Subcutaneous adipose tissue (tissue), 4 donors: Measurements from ENCODE around the gene LEF1. TPM values are rescaled to one million over a fixed set of nuclear protein-coding genes. Genes with fewer than 3 reads are reported as not detected.

Experiments
- total RNA-seq, 4 donors: library from RNA; depleted of rRNA; stranded (reverse); fragments of >200 nt; gene quantifications; one replicate each; pipeline ENCODE4 v1.1.0, GENCODE V29; 2016
- TF ChIP-seq, protein P1 (sequence below): fragments of 450-650 bp; IDR thresholded peaks from one replicate; pipeline ENCODE4 v1.5.1; 2016; ENCODE audit warnings: low read depth, mild to moderate bottlenecking, control low read depth, antibody characterized with exemption, moderate library complexity

Gene LEF1
- total RNA-seq, 4 donors from 2014 or later, result 1.1 to 6.8 (median 5.1) TPM; not detected in 1

- TF ChIP-seq, protein P1, sequence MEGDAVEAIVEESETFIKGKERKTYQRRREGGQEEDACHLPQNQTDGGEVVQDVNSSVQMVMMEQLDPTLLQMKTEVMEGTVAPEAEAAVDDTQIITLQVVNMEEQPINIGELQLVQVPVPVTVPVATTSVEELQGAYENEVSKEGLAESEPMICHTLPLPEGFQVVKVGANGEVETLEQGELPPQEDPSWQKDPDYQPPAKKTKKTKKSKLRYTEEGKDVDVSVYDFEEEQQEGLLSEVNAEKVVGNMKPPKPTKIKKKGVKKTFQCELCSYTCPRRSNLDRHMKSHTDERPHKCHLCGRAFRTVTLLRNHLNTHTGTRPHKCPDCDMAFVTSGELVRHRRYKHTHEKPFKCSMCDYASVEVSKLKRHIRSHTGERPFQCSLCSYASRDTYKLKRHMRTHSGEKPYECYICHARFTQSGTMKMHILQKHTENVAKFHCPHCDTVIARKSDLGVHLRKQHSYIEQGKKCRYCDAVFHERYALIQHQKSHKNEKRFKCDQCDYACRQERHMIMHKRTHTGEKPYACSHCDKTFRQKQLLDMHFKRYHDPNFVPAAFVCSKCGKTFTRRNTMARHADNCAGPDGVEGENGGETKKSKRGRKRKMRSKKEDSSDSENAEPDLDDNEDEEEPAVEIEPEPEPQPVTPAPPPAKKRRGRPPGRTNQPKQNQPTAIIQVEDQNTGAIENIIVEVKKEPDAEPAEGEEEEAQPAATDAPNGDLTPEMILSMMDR, result no peak
Measured at GRCh38 chr4:108175966-108176365, 7.2 kb upstream of the LEF1 start.

- TF ChIP-seq, protein P1, result no peak
Measured at GRCh38 chr4:108174856-108175255, 6.1 kb upstream of the LEF1 start.

- TF ChIP-seq, protein P1, result no peak
Measured at GRCh38 chr4:108173599-108174057, 4.9 kb upstream of the LEF1 start.

GRCh38 chr4:108172753-108173598 is 4.2 kb upstream of the LEF1 start:
- TF ChIP-seq, protein P1, result no peak

GRCh38 chr4:108172231-108172752 is 3.6 kb upstream of the LEF1 start:
- TF ChIP-seq, protein P1, result no peak

DNA sequence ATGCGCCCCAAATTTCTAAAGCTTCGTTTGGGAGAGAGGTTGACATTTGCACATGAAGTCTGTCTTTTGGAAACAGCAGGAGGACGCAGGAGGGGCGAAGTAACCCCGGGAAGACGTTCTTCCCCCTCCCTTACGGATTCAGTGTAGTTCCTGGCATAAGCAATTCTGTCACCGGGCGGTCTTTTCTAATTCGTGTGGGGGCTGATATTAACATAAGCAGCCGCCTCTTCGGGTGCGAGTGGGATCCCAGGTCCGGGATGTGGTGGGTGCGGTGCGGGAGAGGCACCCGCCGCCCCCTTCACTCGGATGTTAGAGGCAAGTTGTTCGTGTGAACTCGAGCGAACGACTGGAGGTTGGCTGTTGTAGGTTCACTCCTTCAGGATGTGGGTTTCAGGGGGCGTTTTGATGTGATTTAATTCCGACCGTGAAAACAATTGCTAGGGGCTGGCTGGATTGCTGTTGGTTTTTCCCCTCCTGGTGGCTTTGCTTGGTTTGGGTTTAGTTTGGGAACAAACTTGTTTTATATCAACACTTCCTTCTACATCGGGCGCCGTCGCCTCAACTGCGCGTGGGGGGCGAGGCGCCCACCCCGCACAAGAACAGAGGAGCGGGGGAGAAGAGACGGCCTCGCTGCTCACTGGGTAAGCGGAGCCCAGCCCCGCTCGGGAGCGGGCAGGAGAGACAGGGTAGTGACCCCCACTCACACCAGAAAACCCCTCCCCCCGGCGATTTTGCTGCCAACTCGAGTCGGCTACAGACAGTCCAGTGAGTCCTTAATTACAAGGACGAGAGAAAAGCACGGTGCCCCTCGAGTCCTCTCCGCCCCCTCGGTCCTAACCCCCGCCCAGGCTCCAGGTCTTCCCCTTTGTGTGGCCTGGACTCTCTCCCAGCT is 2.9 kb upstream of the LEF1 start:
- TF ChIP-seq, protein P1, result no peak
